Endothelial cell of umbilical vein (primary cell): Measurements from ENCODE around the gene KIAA2012. TPM values are rescaled to one million over a fixed set of nuclear protein-coding genes. Genes with fewer than 3 reads are reported as not detected.
A peak's percentile ranks its signal among the peaks of the same experiment; 100 is the strongest.

Experiments
- BruUV-seq: library from RNA; stranded (reverse); fragments of 400-500 nt; replicated peaks from 2 replicates; lab custom pipeline; 2021; lab: Mats Ljungman, UMichigan
- CTCF ChIA-PET: fragments of 300-600, 350-600 bp; sonication (Branson Sonifier 250); formaldehyde crosslinking; loops from one replicate; lab custom pipeline; 2021; ENCODE audit warnings: antibody characterized with exemption, inconsistent platforms; lab: Charles Lee
- POLR2A ChIA-PET: fragments of 300-600, 350-600 bp; sonication (Branson Sonifier 250); formaldehyde crosslinking; loops from one replicate; lab custom pipeline; 2021; ENCODE audit warnings: antibody characterized with exemption, inconsistent platforms; lab: Charles Lee
- DNase-seq: peaks from one replicate; pipeline ENCODE4 v3.0.0-alpha.2; 2011; ENCODE audit warnings: low read depth, low spot score
- FAIRE-seq: peaks from 2 replicates; lab custom pipeline; 2011; peaks lifted over from hg19 to GRCh38; lab: Jason Lieb, UNC
- H2AFZ ChIP-seq: 2 replicates; pipeline ENCODE4 v1.6.0; 2012; ENCODE audit warnings: low read depth, low read length, control low read depth, inconsistent platforms
- H3K27ac ChIP-seq: 2 replicates; pipeline ENCODE4 v1.5.1; 2011; ENCODE audit warnings: low read depth, mild to moderate bottlenecking, control low read depth, low read length, moderate library complexity; ENCODE audit not compliant: insufficient read depth
- H3K27me3 ChIP-seq, 2 experiments: 2 replicates each; pipeline versions ENCODE4 v1.6.0 to v1.6.1; 2011; ENCODE audit warnings: low read length in 2 of 2, mixed read lengths in 1 of 2; ENCODE audit not compliant: control insufficient read depth in 2 of 2, insufficient read depth in 2 of 2
- H3K36me3 ChIP-seq, 2 experiments: 2 replicates in 1 of 2; 3 replicates in 1 of 2; pipeline ENCODE4 v1.5.1; 2011; ENCODE audit warnings: low read length in 2 of 2, mild to moderate bottlenecking in 1 of 2, moderate library complexity in 1 of 2; ENCODE audit not compliant: control insufficient read depth in 2 of 2, insufficient read depth in 2 of 2; ENCODE audit errors: extremely low read depth in 1 of 2
- H3K4me1 ChIP-seq: 3 replicates; pipeline ENCODE4 v1.5.1; 2011; ENCODE audit warnings: mild to moderate bottlenecking, low read length; ENCODE audit not compliant: control insufficient read depth, insufficient read depth; ENCODE audit errors: extremely low read depth
- H3K4me2 ChIP-seq: 2 replicates; pipeline ENCODE4 v1.6.1; 2011; ENCODE audit warnings: low read length, control low read depth, mixed read lengths; ENCODE audit not compliant: insufficient read depth
- H3K4me3 ChIP-seq, 3 experiments: fragments of 200-600 bp in 1 of 3; sonication (generic), shearing (Covaris generic) in 1 of 3; replicated peaks in 1 of 3; 2 replicates each; pipeline ENCODE4 v1.5.1; 2011 to 2016; ENCODE audit warnings: control low read depth in 3 of 3, low read length in 3 of 3, mild to moderate bottlenecking in 2 of 3, inconsistent platforms in 1 of 3, low read depth in 1 of 3, moderate library complexity in 1 of 3; ENCODE audit not compliant: insufficient read depth in 1 of 3
- H3K79me2 ChIP-seq: 2 replicates; pipeline ENCODE4 v1.6.0; 2012; ENCODE audit warnings: low read length, inconsistent platforms; ENCODE audit not compliant: control insufficient read depth, insufficient read depth
- H3K9ac ChIP-seq: replicated peaks from 2 replicates; pipeline ENCODE3; 2011; ENCODE audit warnings: low read length, control low read depth; ENCODE audit not compliant: insufficient read depth; ENCODE audit errors: extremely low read depth
- H3K9me1 ChIP-seq: replicated peaks from 3 replicates; pipeline ENCODE4 v1.6.0; 2011; ENCODE audit warnings: mild to moderate bottlenecking, low read length; ENCODE audit not compliant: control insufficient read depth, insufficient read depth; ENCODE audit errors: extremely low read depth
- H3K9me3 ChIP-seq: replicated peaks from 2 replicates; pipeline ENCODE4 v1.5.1; 2012; ENCODE audit warnings: low read length, inconsistent platforms; ENCODE audit not compliant: control insufficient read depth, insufficient read depth
- H4K20me1 ChIP-seq: replicated peaks from 2 replicates; pipeline ENCODE3; 2011; ENCODE audit warnings: mild to moderate bottlenecking, low read length; ENCODE audit not compliant: control insufficient read depth, insufficient read depth; ENCODE audit errors: extremely low read depth
- FOS ChIP-seq: IDR thresholded peaks from 2 replicates; pipeline ENCODE4 v1.6.1; 2011; ENCODE audit warnings: mild to moderate bottlenecking, low read length, moderate library complexity, borderline replicate concordance; ENCODE audit not compliant: insufficient read depth
- GATA2 ChIP-seq: IDR thresholded peaks from 2 replicates; pipeline ENCODE4 v1.7.0; 2011; ENCODE audit warnings: low read depth, mild to moderate bottlenecking, moderate library complexity, mixed read lengths, low read length; ENCODE audit not compliant: insufficient read length, insufficient read depth
- MYC ChIP-seq: IDR thresholded peaks from one replicate; pipeline ENCODE4 v1.6.1; 2011; ENCODE audit warnings: mild to moderate bottlenecking, low read depth, low read length
- POLR2A ChIP-seq: IDR thresholded peaks from 2 replicates; pipeline ENCODE4 v1.6.1; 2012; ENCODE audit warnings: low read depth, mild to moderate bottlenecking, control low read depth, low read length
- POLR2AphosphoS5 ChIP-seq: IDR thresholded peaks from 2 replicates; pipeline ENCODE4 v1.6.1; 2012; ENCODE audit warnings: low read depth, mild to moderate bottlenecking, control low read depth, low read length, moderate library complexity; ENCODE audit not compliant: insufficient read depth
- dilution Hi-C: fragments of 300-500 bp; cut with MboI; formaldehyde crosslinking; loops from one replicate; pipeline ENCODE4 v1.15.0; 2019; ENCODE audit warnings: low sequenced_read_pairs; ENCODE audit not compliant: extremely low pct_ligation_motif_present
- intact Hi-C: fragments of 100-400 bp; cut with micrococcal nuclease; formaldehyde crosslinking; loops from one replicate; pipeline ENCODE4 v1.10.0; 2022
- polyA plus RNA-seq, 4 experiments: library from polyadenylated mRNA; depleted of rRNA in 3 of 4; stranded (reverse) in 3 of 4; unstranded in 1 of 4; fragments of >200 nt; gene quantifications; 2 replicates each; pipeline versions ENCODE4 v1.2.1 to v1.2.3, GENCODE V29; 2011 to 2012; ENCODE audit warnings: missing spikeins in 1 of 4
- total RNA-seq: library from RNA; stranded (reverse); gene quantifications from 2 replicates; pipeline ENCODE4 v1.2.3, GENCODE V29; 2021

KIAA2012 gene
- total and polyA plus RNA-seq, 2 donors (not counting 3 experiments of a cell fraction or from before 2014, with no cell fraction given): not detected

DNA sequence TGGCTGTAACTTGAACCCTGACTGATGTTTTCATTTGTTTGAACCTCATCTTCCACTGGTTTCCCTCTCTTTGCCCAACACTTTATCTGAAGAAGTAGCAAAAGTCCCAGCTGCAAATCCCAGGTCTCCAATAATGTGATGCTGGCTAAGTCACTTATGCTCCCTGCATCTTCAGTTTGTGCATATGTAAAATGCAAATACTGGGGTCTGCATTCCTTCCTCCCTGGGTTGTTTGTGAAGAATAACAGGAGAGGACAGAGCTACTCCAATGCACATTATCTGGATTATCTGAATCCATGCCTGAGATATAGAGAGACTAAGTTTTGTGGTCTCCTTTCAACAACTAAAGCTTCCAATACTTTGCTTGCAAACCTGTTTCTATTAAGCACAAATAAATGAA is 22.2 kb downstream of the KIAA2012 start:
- Histone ChIP-seq H3K4me2 (no peak overlapping the region), H2AFZ (no peak overlapping the region), H3K27ac (no peak overlapping the region), H3K27me3 (peaks cover 8 to 10% of the 10 kb centered on the region in 2 experiments), H3K9ac (no peak overlapping the region), H4K20me1 (no peaks in the 10 kb centered on the region), H3K4me1 (no peaks in the 10 kb centered on the region), H3K4me3 (no peak overlapping the region), H3K9me1 (no peaks in the 10 kb centered on the region), H3K9me3 (no peaks in the 10 kb centered on the region), H3K36me3 (no peaks in the 10 kb centered on the region), H3K79me2 (no peaks in the 10 kb centered on the region)
- no peak for TF ChIP-seq MYC
- no peak for TF ChIP-seq POLR2A
- no peak for TF ChIP-seq GATA2
- no peak for TF ChIP-seq POLR2AphosphoS5
- ChIA-PET POLR2A (no interaction called here), CTCF (no interaction called here)
- DNase-seq (no peak), FAIRE-seq (no peak)
- intact Hi-C loops (no loop called here), dilution Hi-C loops (no loop called here)
- BruUV-seq: no TSS peak

- Histone ChIP-seq H3K27me3 (peaks cover 8% of the 10 kb centered on the region in 2 experiments), H3K4me1 (no peaks in the 10 kb centered on the region), H3K9me1 (no peaks in the 10 kb centered on the region), H3K9me3 (no peaks in the 10 kb centered on the region), H3K79me2 (no peaks in the 10 kb centered on the region), H3K9ac (no peak overlapping the region), H2AFZ (no peak overlapping the region), H3K4me3 (no peak overlapping the region), H4K20me1 (no peaks in the 10 kb centered on the region), H3K4me2 (no peak overlapping the region), H3K27ac (no peak overlapping the region), H3K36me3 (no peaks in the 10 kb centered on the region)
- dilution Hi-C loops: no loop called here
- TF ChIP-seq FOS: peak; percentile 54
- TF ChIP-seq POLR2A: no peak
- BruUV-seq: no TSS peak
- POLR2A ChIA-PET: no interaction called here
- no peak for FAIRE-seq
- DNase-seq: peak; percentile 18
- CTCF ChIA-PET: interaction anchor here (0.6 kb wide), 1 partner anchor 145 kb away, joined by 3 read pairs; no protein-coding TSS in a partner anchor
- intact Hi-C loops: no loop called here
Measured at GRCh38 chr2:202096736-202097135, 23.7 kb downstream of the KIAA2012 start.
